ENCODE data around the gene STX2. TPM values are rescaled to one million over a fixed set of nuclear protein-coding genes. Genes with fewer than 3 reads are reported as not detected.

STX2 gene
- total and polyA plus RNA-seq, 2 donors (not counting 1 experiment from before 2014, with no cell fraction given) = 35.2 to 87.8 TPM

DNA sequence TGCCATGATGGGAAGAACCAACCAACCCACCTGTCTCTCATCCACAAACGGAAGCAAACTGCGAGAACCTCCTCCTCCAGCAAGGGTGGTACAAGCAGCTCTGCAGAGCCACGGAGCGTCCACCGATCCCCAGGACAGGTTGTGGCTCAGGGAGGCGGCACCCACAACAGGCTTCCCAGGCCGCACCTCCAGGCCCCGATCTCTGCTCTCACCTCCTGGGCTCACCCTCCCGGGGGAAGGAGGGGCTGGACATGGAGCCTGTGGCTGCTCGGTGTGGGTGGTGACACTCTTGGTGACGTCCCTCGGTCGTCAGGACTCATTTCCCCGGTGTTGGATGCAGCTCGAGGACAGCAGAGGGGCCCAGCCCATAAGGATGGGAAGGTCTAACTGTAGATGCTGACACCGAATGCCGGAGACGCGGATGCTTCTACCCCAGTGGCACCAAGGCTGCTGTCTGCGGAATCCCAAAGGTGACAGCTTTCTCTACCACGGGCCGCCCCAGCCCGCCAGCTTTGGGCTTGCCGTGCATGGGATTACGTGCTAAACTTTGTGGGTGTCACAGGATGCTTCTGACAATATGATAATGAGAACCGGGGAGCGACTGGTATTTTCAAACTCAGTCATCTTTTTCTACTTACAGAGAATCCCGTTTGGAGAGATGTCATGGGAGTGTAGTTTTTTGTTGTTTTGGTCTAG is 58.0 kb downstream of the STX2 start:
- peaks cover 2% of the 10 kb centered on the region for H3K4me1 ChIP-seq (ENCODE audit: control insufficient read depth, extremely low read depth, insufficient read depth, low read length)
- TF ChIP-seq EZH2 (IDR thresholded peaks at IDR 0.05; ENCODE audit: low read length, missing control alignments) = no peak
- TF ChIP-seq, protein P1, sequence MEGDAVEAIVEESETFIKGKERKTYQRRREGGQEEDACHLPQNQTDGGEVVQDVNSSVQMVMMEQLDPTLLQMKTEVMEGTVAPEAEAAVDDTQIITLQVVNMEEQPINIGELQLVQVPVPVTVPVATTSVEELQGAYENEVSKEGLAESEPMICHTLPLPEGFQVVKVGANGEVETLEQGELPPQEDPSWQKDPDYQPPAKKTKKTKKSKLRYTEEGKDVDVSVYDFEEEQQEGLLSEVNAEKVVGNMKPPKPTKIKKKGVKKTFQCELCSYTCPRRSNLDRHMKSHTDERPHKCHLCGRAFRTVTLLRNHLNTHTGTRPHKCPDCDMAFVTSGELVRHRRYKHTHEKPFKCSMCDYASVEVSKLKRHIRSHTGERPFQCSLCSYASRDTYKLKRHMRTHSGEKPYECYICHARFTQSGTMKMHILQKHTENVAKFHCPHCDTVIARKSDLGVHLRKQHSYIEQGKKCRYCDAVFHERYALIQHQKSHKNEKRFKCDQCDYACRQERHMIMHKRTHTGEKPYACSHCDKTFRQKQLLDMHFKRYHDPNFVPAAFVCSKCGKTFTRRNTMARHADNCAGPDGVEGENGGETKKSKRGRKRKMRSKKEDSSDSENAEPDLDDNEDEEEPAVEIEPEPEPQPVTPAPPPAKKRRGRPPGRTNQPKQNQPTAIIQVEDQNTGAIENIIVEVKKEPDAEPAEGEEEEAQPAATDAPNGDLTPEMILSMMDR (conservative IDR thresholded peaks at IDR 0.05 in 1 of 2, IDR thresholded peaks at IDR 0.05 in 1 of 2; ENCODE audit: low read depth in 1 of 2, low read length in 2 of 2) = no peak
- H3K4me2 ChIP-seq (ENCODE audit: extremely low read depth, insufficient read depth, low read length) = no peak overlapping the region
- no peak overlapping the region for H3K27ac ChIP-seq (ENCODE audit: insufficient read depth, low read length)
- no peak overlapping the region for H3K4me3 ChIP-seq (replicated peaks in 1 of 4; ENCODE audit: control extremely low read depth in 1 of 4, insufficient read depth in 1 of 4, low read depth in 3 of 4, low read length in 4 of 4)
- no peaks in the 10 kb centered on the region for H4K20me1 ChIP-seq (ENCODE audit: control insufficient read depth, extremely low read depth, insufficient read depth, low read length)
- no peaks in the 10 kb centered on the region for H3K27me3 ChIP-seq (ENCODE audit: control insufficient read depth, insufficient read depth, low read length)
- H3K36me3 ChIP-seq (ENCODE audit: control insufficient read depth, insufficient read depth, low read length) = peaks cover 3% of the 10 kb centered on the region
- H2AFZ ChIP-seq (ENCODE audit: low read length) = no peak overlapping the region
- no peaks in the 10 kb centered on the region for H3K79me2 ChIP-seq (ENCODE audit: control insufficient read depth, insufficient read depth, low read length)
- H3K9ac ChIP-seq (ENCODE audit: insufficient read depth, low read length) = no peak overlapping the region
- no peaks in the 10 kb centered on the region for H3K9me3 ChIP-seq (ENCODE audit: control insufficient read depth, insufficient read depth, low read depth, low read length)
- DNase-seq (ENCODE audit: low read depth in 2 of 2) = no peak

DNA sequence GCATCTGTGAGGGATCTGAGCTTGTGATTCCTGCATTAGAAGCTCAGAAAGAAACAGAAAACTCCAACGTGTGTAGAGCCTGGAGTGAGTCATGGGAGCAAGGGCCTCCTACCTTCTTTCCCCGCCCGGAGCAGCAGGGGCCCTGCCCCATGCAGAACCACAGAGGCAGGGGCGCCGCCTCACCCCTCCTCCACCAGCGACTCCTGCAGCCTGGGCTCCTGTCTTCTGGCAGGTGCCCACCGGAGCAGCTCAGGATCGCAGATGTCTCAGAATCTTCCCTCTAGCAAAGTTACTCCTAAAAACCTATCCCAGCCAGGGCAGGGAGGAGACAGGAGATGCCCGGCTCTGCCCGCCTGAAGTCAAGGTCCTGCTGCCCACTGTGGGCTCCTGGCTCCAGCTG is 58.7 kb downstream of the STX2 start:
- Histone ChIP-seq H3K9me3 (ENCODE audit: control insufficient read depth, insufficient read depth, low read depth, low read length) (no peaks in the 10 kb centered on the region), H3K4me3 (replicated peaks in 1 of 4; ENCODE audit: control extremely low read depth in 1 of 4, insufficient read depth in 1 of 4, low read depth in 3 of 4, low read length in 4 of 4) (no peak overlapping the region), H3K36me3 (ENCODE audit: control insufficient read depth, insufficient read depth, low read length) (peaks cover 3% of the 10 kb centered on the region), H4K20me1 (ENCODE audit: control insufficient read depth, extremely low read depth, insufficient read depth, low read length) (no peaks in the 10 kb centered on the region), H3K27me3 (ENCODE audit: control insufficient read depth, insufficient read depth, low read length) (no peaks in the 10 kb centered on the region), H3K4me2 (ENCODE audit: extremely low read depth, insufficient read depth, low read length) (no peak overlapping the region), H3K4me1 (ENCODE audit: control insufficient read depth, extremely low read depth, insufficient read depth, low read length) (peaks cover 2% of the 10 kb centered on the region), H3K27ac (ENCODE audit: insufficient read depth, low read length) (no peak overlapping the region), H2AFZ (ENCODE audit: low read length) (no peak overlapping the region), H3K79me2 (ENCODE audit: control insufficient read depth, insufficient read depth, low read length) (no peaks in the 10 kb centered on the region), H3K9ac (ENCODE audit: insufficient read depth, low read length) (no peak overlapping the region)
- no peak for DNase-seq (ENCODE audit: low read depth in 2 of 2)
- TF ChIP-seq EZH2 (IDR thresholded peaks at IDR 0.05; ENCODE audit: low read length, missing control alignments) = no peak
- TF ChIP-seq, protein P1 (conservative IDR thresholded peaks at IDR 0.05 in 1 of 2, IDR thresholded peaks at IDR 0.05 in 1 of 2; ENCODE audit: low read depth in 1 of 2, low read length in 2 of 2) = no peak

GRCh38 chr12:130778776-130779175 is 60.3 kb downstream of the STX2 start:
- Histone ChIP-seq H3K9me3 (ENCODE audit: control insufficient read depth, insufficient read depth, low read depth, low read length) (no peaks in the 10 kb centered on the region), H3K36me3 (ENCODE audit: control insufficient read depth, insufficient read depth, low read length) (peaks cover 3% of the 10 kb centered on the region), H3K79me2 (ENCODE audit: control insufficient read depth, insufficient read depth, low read length) (no peaks in the 10 kb centered on the region), H3K4me2 (ENCODE audit: extremely low read depth, insufficient read depth, low read length) (no peak overlapping the region), H3K27me3 (ENCODE audit: control insufficient read depth, insufficient read depth, low read length) (no peaks in the 10 kb centered on the region), H2AFZ (ENCODE audit: low read length) (no peak overlapping the region), H3K4me3 (replicated peaks in 1 of 4; ENCODE audit: control extremely low read depth in 1 of 4, insufficient read depth in 1 of 4, low read depth in 3 of 4, low read length in 4 of 4) (no peak overlapping the region), H4K20me1 (ENCODE audit: control insufficient read depth, extremely low read depth, insufficient read depth, low read length) (no peaks in the 10 kb centered on the region), H3K4me1 (ENCODE audit: control insufficient read depth, extremely low read depth, insufficient read depth, low read length) (peaks cover 2% of the 10 kb centered on the region), H3K27ac (ENCODE audit: insufficient read depth, low read length) (no peak overlapping the region), H3K9ac (ENCODE audit: insufficient read depth, low read length) (no peak overlapping the region)
- TF ChIP-seq EZH2 (IDR thresholded peaks at IDR 0.05; ENCODE audit: low read length, missing control alignments) = no peak
- TF ChIP-seq, protein P1 (conservative IDR thresholded peaks at IDR 0.05 in 1 of 2, IDR thresholded peaks at IDR 0.05 in 1 of 2; ENCODE audit: low read depth in 1 of 2, low read length in 2 of 2) = no peak
- no peak for DNase-seq (ENCODE audit: low read depth in 2 of 2)
